ENCODE results near the gene CHD6.

- TF ChIP-seq EZH2phosphoT487 (IDR thresholded peaks at IDR 0.05; ENCODE audit: insufficient read depth, low read depth) (no peak), EZH2 (IDR thresholded peaks at IDR 0.05; ENCODE audit: insufficient read depth, poor library complexity, severe bottlenecking) (no peak)
Observed at GRCh38 chr20:41364967-41365765, 253.0 kb downstream of the CHD6 start.
